CD14-positive monocyte (primary cell): ENCODE data around the gene LAMA3. TPM values are rescaled to one million over a fixed set of nuclear protein-coding genes. Genes with fewer than 3 reads are reported as not detected.

Experiments used
- DNase-seq, 3 donors: peaks; one replicate each; pipeline ENCODE4 v3.0.0-alpha.2; 2011 to 2022
- H2AFZ ChIP-seq: 2 replicates; pipeline ENCODE4 v1.6.0; 2012; ENCODE audit warnings: mild to moderate bottlenecking, low read depth, low read length, inconsistent platforms; ENCODE audit not compliant: insufficient read depth, poor library complexity, severe bottlenecking
- H3K27ac ChIP-seq, 2 donors: 1 replicate in 1 of 2; 2 replicates in 1 of 2; pipeline ENCODE4 v1.5.1; 2012 to 2013; ENCODE audit warnings: low read length in 2 of 2, control low read depth in 1 of 2, inconsistent platforms in 1 of 2, low read depth in 1 of 2, mild to moderate bottlenecking in 1 of 2
- H3K27me3 ChIP-seq, 2 donors: one replicate each; pipeline versions ENCODE4 v1.6.0 to v1.6.1; 2011 to 2013; ENCODE audit warnings: low read length in 2 of 2; ENCODE audit not compliant: control insufficient read depth in 2 of 2, insufficient read depth in 2 of 2
- H3K36me3 ChIP-seq, 2 donors: replicated peaks in 1 of 2; 1 replicate in 1 of 2; 2 replicates in 1 of 2; pipeline versions ENCODE4 v1.5.1 to v1.6.1; 2012 to 2013; ENCODE audit warnings: low read length in 2 of 2, control low read depth in 1 of 2, inconsistent platforms in 1 of 2, mild to moderate bottlenecking in 1 of 2; ENCODE audit not compliant: insufficient read depth in 2 of 2, control insufficient read depth in 1 of 2
- H3K4me1 ChIP-seq, 2 donors: 1 replicate in 1 of 2; 2 replicates in 1 of 2; pipeline versions ENCODE4 v1.5.1 to v1.6.1; 2012 to 2013; ENCODE audit warnings: low read length in 2 of 2, control low read depth in 1 of 2, inconsistent platforms in 1 of 2, mild to moderate bottlenecking in 1 of 2, moderate library complexity in 1 of 2; ENCODE audit not compliant: insufficient read depth in 2 of 2, control insufficient read depth in 1 of 2
- H3K4me2 ChIP-seq: replicated peaks from 2 replicates; pipeline ENCODE3; 2012; ENCODE audit warnings: low read length, moderate library complexity, mild to moderate bottlenecking; ENCODE audit not compliant: poor library complexity, severe bottlenecking; ENCODE audit errors: extremely low read depth
- H3K4me3 ChIP-seq, 3 experiments: fragments of 200-600 bp in 1 of 3; sonication (generic) in 1 of 3; replicated peaks in 1 of 3; 1 replicate in 2 of 3; 2 replicates in 1 of 3; pipeline ENCODE4 v1.5.1; 2011 to 2013; ENCODE audit warnings: low read length in 3 of 3, mild to moderate bottlenecking in 3 of 3, control low read depth in 2 of 3, low read depth in 2 of 3, inconsistent platforms in 1 of 3, moderate library complexity in 1 of 3
- H3K79me2 ChIP-seq: 2 replicates; pipeline ENCODE4 v1.6.0; 2012; ENCODE audit warnings: mild to moderate bottlenecking, control low read depth, inconsistent platforms, low read length, moderate library complexity; ENCODE audit not compliant: insufficient read depth
- H3K9ac ChIP-seq: 2 replicates; pipeline ENCODE4 v1.6.0; 2017; ENCODE audit warnings: low read length, mild to moderate bottlenecking; ENCODE audit not compliant: insufficient read depth, poor library complexity, severe bottlenecking
- H3K9me3 ChIP-seq, 2 donors: replicated peaks in 1 of 2; 1 replicate in 1 of 2; 2 replicates in 1 of 2; pipeline versions ENCODE4 v1.5.1 to v1.6.1; 2012 to 2013; ENCODE audit warnings: low read length in 2 of 2, control low read depth in 1 of 2; ENCODE audit not compliant: control insufficient read depth in 1 of 2, insufficient read depth in 1 of 2
- H4K20me1 ChIP-seq: 2 replicates; pipeline ENCODE4 v1.6.0; 2012; ENCODE audit warnings: mild to moderate bottlenecking, low read length, control low read depth, moderate library complexity; ENCODE audit not compliant: insufficient read depth
- H3K27ac Mint-ChIP-seq, 7 donors: one replicate each; pipeline ENCODE4 v1.8.0; 2020; ENCODE audit warnings: mild to moderate bottlenecking in 7 of 7, mixed read lengths in 7 of 7, moderate library complexity in 6 of 7, inconsistent platforms in 2 of 7
- H3K27me3 Mint-ChIP-seq, 3 donors: one replicate each; pipeline ENCODE4 v1.8.0; 2021 to 2022; ENCODE audit warnings: low read depth in 3 of 3, mild to moderate bottlenecking in 3 of 3, mixed read lengths in 3 of 3, moderate library complexity in 3 of 3, inconsistent platforms in 1 of 3
- H3K36me3 Mint-ChIP-seq, 2 donors: one replicate each; pipeline ENCODE4 v1.8.0; 2020; ENCODE audit warnings: mixed read lengths in 2 of 2, inconsistent platforms in 1 of 2, mild to moderate bottlenecking in 1 of 2
- H3K4me1 Mint-ChIP-seq: one replicate; pipeline ENCODE4 v1.8.0; 2020; ENCODE audit warnings: mild to moderate bottlenecking, mixed read lengths
- H3K4me3 Mint-ChIP-seq, 2 donors: one replicate each; pipeline ENCODE4 v1.8.0; 2020; ENCODE audit warnings: mild to moderate bottlenecking in 2 of 2, mixed read lengths in 2 of 2, moderate library complexity in 1 of 2
- H3K9me3 Mint-ChIP-seq, 7 donors: one replicate each; pipeline ENCODE4 v1.8.0; 2020 to 2022; ENCODE audit warnings: mixed read lengths in 7 of 7, mild to moderate bottlenecking in 6 of 7, moderate library complexity in 6 of 7, inconsistent platforms in 2 of 7
- WGBS: methylation state at CpG from one replicate; pipeline ENCODE4 v1.1.5; 2013; ENCODE audit warnings: missing lambda C conversion rate; ENCODE audit not compliant: insufficient coverage; 5-methylcytosine and 5-hydroxymethylcytosine counted together
- intact Hi-C, 2 donors: fragments of 100-400 bp; cut with micrococcal nuclease; formaldehyde crosslinking; loops; one replicate each; pipeline versions ENCODE4 v1.15.0 to v1.15.1; 2023
- polyA plus RNA-seq, 3 donors: library from polyadenylated mRNA; depleted of rRNA in 1 of 3; unstranded in 2 of 3; stranded (reverse) in 1 of 3; fragments of 300-500 nt in 2 of 3; fragments of >200 nt in 1 of 3; fragmentation: Illumina TruSeq in 2 of 3; gene quantifications; 1 replicate in 2 of 3; 2 replicates in 1 of 3; pipeline ENCODE4 v1.2.3, GENCODE V29; 2012 to 2021
- TF ChIP-seq, protein P1 (sequence below): fragments of 200-600 bp; IDR thresholded peaks from one replicate; pipeline ENCODE4 v1.8.0; 2022; ENCODE audit warnings: antibody characterized with exemption, mild to moderate bottlenecking

The LAMA3 gene
- polyA plus RNA-seq, 3 donors: not detected

DNA sequence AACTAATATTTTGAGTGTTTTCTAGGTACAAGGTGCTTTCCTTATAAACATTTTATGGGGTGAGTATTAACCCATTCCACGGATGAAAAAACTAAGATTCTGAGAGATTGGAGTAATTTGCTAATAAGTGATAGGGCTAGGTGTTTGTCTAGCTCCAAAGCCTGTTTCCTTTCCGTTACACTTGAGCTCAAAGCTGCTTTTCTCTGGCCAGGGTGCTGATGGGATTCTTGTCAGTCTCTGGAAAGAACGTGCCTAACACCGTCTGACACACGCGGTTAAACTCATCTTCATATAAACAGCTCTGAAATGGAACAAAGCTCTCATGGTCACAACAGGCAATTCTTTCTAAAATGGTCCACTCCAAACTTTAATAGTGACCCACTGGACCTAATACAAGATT lies 24.6 kb upstream of the LAMA3 start:
- WGBS: 86% methylated on average over 6 of the region's 6 CpGs
- DNase-seq: no peak
- Histone ChIP-seq H3K79me2 (no peaks in the 10 kb centered on the region), H3K27ac (no peak overlapping the region), H3K4me3 (no peak overlapping the region), H3K4me1 (peaks cover 15 to 23% of the 10 kb centered on the region in 2 donors), H3K9me3 (peaks cover 0 to 12% of the 10 kb centered on the region in 2 donors), H3K4me2 (no peak overlapping the region), H3K27me3 (peaks cover 39 to 51% of the 10 kb centered on the region in 2 donors), H2AFZ (no peak overlapping the region), H4K20me1 (no peaks in the 10 kb centered on the region), H3K9ac (no peak overlapping the region), H3K36me3 (no peaks in the 10 kb centered on the region)
- TF ChIP-seq, protein P1, sequence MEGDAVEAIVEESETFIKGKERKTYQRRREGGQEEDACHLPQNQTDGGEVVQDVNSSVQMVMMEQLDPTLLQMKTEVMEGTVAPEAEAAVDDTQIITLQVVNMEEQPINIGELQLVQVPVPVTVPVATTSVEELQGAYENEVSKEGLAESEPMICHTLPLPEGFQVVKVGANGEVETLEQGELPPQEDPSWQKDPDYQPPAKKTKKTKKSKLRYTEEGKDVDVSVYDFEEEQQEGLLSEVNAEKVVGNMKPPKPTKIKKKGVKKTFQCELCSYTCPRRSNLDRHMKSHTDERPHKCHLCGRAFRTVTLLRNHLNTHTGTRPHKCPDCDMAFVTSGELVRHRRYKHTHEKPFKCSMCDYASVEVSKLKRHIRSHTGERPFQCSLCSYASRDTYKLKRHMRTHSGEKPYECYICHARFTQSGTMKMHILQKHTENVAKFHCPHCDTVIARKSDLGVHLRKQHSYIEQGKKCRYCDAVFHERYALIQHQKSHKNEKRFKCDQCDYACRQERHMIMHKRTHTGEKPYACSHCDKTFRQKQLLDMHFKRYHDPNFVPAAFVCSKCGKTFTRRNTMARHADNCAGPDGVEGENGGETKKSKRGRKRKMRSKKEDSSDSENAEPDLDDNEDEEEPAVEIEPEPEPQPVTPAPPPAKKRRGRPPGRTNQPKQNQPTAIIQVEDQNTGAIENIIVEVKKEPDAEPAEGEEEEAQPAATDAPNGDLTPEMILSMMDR: no peak
- Mint-ChIP-seq H3K27ac (no peak overlapping the region), H3K4me3 (peak overlapping the region in 1 of 2 donors; percentile 48), H3K9me3 (peaks cover 0 to 25% (median 6%) of the 10 kb centered on the region in 7 donors), H3K27me3 (peaks cover 57 to 71% (median 62%) of the 10 kb centered on the region in 3 donors), H3K36me3 (peaks cover 4 to 5% of the 10 kb centered on the region in 2 donors), H3K4me1 (peaks cover 21% of the 10 kb centered on the region)
- intact Hi-C loops: no loop called here

DNA sequence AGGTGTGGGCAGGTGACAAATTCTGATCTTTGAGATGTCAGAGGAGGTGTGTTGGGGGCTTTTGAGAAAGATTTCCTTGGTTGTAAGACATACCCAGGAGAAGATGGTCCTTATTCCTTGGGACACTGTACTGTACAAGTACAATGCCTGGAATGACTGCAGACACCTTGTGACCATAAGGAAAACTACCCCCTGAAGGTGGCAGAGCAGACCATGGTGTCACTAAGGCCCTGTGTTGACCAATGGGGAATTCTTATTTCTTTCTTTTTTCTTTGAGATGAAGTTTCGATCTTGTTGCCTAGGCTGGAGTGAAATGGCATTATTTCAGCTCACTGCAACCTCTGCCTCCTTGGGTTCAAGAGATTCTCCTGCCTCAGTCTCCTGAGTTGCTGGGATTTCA lies 22.1 kb upstream of the LAMA3 start:
- no peaks in the 10 kb centered on the region for H4K20me1 ChIP-seq

More for the DNA sequence above, 22.1 kb upstream of the LAMA3 start:
- Mint-ChIP-seq H3K36me3 (peaks cover 0 to 3% of the 10 kb centered on the region in 2 donors), H3K4me3 (no peak overlapping the region), H3K4me1 (peaks cover 15% of the 10 kb centered on the region), H3K27ac (no peak overlapping the region), H3K9me3 (peaks cover 0 to 14% (median 2%) of the 10 kb centered on the region in 7 donors), H3K27me3 (peaks cover 35 to 51% (median 39%) of the 10 kb centered on the region in 3 donors)
- Histone ChIP-seq H3K9ac (no peak overlapping the region), H3K79me2 (no peaks in the 10 kb centered on the region), H3K27me3 (peaks cover 21 to 29% of the 10 kb centered on the region in 2 donors), H3K4me1 (peaks cover 9 to 16% of the 10 kb centered on the region in 2 donors), H3K36me3 (no peaks in the 10 kb centered on the region), H3K4me2 (no peak overlapping the region), H3K4me3 (no peak overlapping the region), H2AFZ (no peak overlapping the region), H3K27ac (no peak overlapping the region), H3K9me3 (no peaks in the 10 kb centered on the region)
- TF ChIP-seq, protein P1: no peak
- WGBS: no CpG with 5 or more reads among the region's 1 CpG
- intact Hi-C loops: no loop called here
- DNase-seq: no peak
